ENCODE results near the gene PTPN14.
A peak's percentile ranks its signal among the peaks of the same experiment; 100 is the strongest.

Gene PTPN14

DNA sequence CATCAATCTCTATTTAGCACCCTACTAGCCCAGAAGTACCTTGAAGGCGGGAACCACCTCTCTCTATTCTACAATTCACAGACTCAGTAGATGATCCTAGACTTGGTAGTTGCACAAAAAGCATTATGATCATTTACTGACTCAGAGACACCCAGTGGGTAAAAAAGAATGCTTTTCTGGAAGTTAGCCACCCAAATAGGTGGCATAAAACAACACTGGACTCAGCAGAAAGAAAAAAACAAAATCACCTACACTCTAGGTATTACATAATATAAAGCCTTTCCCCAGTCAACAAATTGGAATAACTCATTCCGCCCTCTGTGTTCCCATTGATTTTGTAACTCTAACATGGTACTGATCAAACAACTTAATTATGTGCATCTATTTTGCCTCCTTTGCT, 126.3 kb downstream of the PTPN14 start:
- no peak overlapping the region for H2BK12ac ChIP-seq (ENCODE audit: low read length)
- H2AFZ ChIP-seq (ENCODE audit: insufficient read depth, low read length, poor library complexity) = no peak overlapping the region
- H3K27ac ChIP-seq (ENCODE audit: low read depth, low read length) = no peak overlapping the region
- H3K9ac ChIP-seq (ENCODE audit: low read length) = no peak overlapping the region
- DNase-seq = no peak
- no peak overlapping the region for H2BK5ac ChIP-seq (ENCODE audit: low read depth, low read length, poor library complexity)
- no peak overlapping the region for H3K14ac ChIP-seq (ENCODE audit: low read length)
- peaks cover 5% of the 10 kb centered on the region for H3K79me1 ChIP-seq (ENCODE audit: low read length)
- peaks cover 12 to 16% of the 10 kb centered on the region in 2 experiments for H3K4me1 ChIP-seq (ENCODE audit: control insufficient read depth in 1 of 2, insufficient read depth in 2 of 2, low read length in 2 of 2)
- H3K4me3 ChIP-seq (ENCODE audit: low read depth, low read length) = no peak overlapping the region
- no peak overlapping the region for H4K91ac ChIP-seq (ENCODE audit: low read depth, low read length)
- no peak overlapping the region for H4K8ac ChIP-seq (ENCODE audit: low read depth, low read length)
- H3K4ac ChIP-seq (ENCODE audit: low read depth, low read length) = peak overlapping the region; percentile 59
- no peak overlapping the region for H3K23ac ChIP-seq (ENCODE audit: low read length)
- no peak overlapping the region for H3K18ac ChIP-seq (ENCODE audit: low read length)
- H2AK5ac ChIP-seq (ENCODE audit: low read length) = no peak overlapping the region
- peaks cover 3% of the 10 kb centered on the region for H3K79me2 ChIP-seq (ENCODE audit: control insufficient read depth, insufficient read depth, low read length, poor library complexity)
- no peak overlapping the region for H3K4me2 ChIP-seq (ENCODE audit: low read length)
- no peak overlapping the region for H2BK120ac ChIP-seq (ENCODE audit: insufficient read depth, low read length, poor library complexity)
- no peaks in the 10 kb centered on the region for H3K9me3 ChIP-seq (ENCODE audit: insufficient read depth, low read depth, low read length)
- WGBS (ENCODE audit: extremely low coverage, insufficient coverage, insufficient read length) = no CpG with 5 or more reads among the region's 2 CpGs
- H4K12ac ChIP-seq (ENCODE audit: low read depth, low read length) = no peak overlapping the region
- no peaks in the 10 kb centered on the region for H3K27me3 ChIP-seq (ENCODE audit: insufficient read depth, low read length)
- H3K36me3 ChIP-seq (ENCODE audit: control insufficient read depth in 1 of 2, insufficient read depth in 2 of 2, low read length in 2 of 2) = peaks cover 0 to 2% of the 10 kb centered on the region in 2 experiments

- H2BK12ac ChIP-seq (ENCODE audit: low read length) = no peak overlapping the region
- H3K4ac ChIP-seq (ENCODE audit: low read depth, low read length) = peak overlapping the region; percentile 59
- no peak overlapping the region for H3K27ac ChIP-seq (ENCODE audit: low read depth, low read length)
- H3K79me2 ChIP-seq (ENCODE audit: control insufficient read depth, insufficient read depth, low read length, poor library complexity) = peaks cover 3% of the 10 kb centered on the region
- H4K8ac ChIP-seq (ENCODE audit: low read depth, low read length) = no peak overlapping the region
- no peaks in the 10 kb centered on the region for H3K9me3 ChIP-seq (ENCODE audit: insufficient read depth, low read depth, low read length)
- peak overlapping the region; percentile 12 for H4K91ac ChIP-seq (ENCODE audit: low read depth, low read length)
- H3K4me1 ChIP-seq (ENCODE audit: control insufficient read depth in 1 of 2, insufficient read depth in 2 of 2, low read length in 2 of 2) = peaks cover 11 to 19% of the 10 kb centered on the region in 2 experiments
- H3K14ac ChIP-seq (ENCODE audit: low read length) = no peak overlapping the region
- no peak overlapping the region for H3K23ac ChIP-seq (ENCODE audit: low read length)
- H2AFZ ChIP-seq (ENCODE audit: insufficient read depth, low read length, poor library complexity) = no peak overlapping the region
- no CpG with 5 or more reads among the region's 5 CpGs for WGBS (ENCODE audit: extremely low coverage, insufficient coverage, insufficient read length)
- DNase-seq = no peak
- no peak overlapping the region for H2AK5ac ChIP-seq (ENCODE audit: low read length)
- peaks cover 5% of the 10 kb centered on the region for H3K79me1 ChIP-seq (ENCODE audit: low read length)
- no peaks in the 10 kb centered on the region for H3K27me3 ChIP-seq (ENCODE audit: insufficient read depth, low read length)
- peaks cover 0 to 2% of the 10 kb centered on the region in 2 experiments for H3K36me3 ChIP-seq (ENCODE audit: control insufficient read depth in 1 of 2, insufficient read depth in 2 of 2, low read length in 2 of 2)
- no peak overlapping the region for H4K12ac ChIP-seq (ENCODE audit: low read depth, low read length)
- no peak overlapping the region for H2BK5ac ChIP-seq (ENCODE audit: low read depth, low read length, poor library complexity)
- H3K4me3 ChIP-seq (ENCODE audit: low read depth, low read length) = no peak overlapping the region
- H3K9ac ChIP-seq (ENCODE audit: low read length) = no peak overlapping the region
- H3K4me2 ChIP-seq (ENCODE audit: low read length) = no peak overlapping the region
- no peak overlapping the region for H2BK120ac ChIP-seq (ENCODE audit: insufficient read depth, low read length, poor library complexity)
- H3K18ac ChIP-seq (ENCODE audit: low read length) = peak overlapping the region; percentile 87
Observed at GRCh38 chr1:214423045-214423444, 128.4 kb downstream of the PTPN14 start.

DNA sequence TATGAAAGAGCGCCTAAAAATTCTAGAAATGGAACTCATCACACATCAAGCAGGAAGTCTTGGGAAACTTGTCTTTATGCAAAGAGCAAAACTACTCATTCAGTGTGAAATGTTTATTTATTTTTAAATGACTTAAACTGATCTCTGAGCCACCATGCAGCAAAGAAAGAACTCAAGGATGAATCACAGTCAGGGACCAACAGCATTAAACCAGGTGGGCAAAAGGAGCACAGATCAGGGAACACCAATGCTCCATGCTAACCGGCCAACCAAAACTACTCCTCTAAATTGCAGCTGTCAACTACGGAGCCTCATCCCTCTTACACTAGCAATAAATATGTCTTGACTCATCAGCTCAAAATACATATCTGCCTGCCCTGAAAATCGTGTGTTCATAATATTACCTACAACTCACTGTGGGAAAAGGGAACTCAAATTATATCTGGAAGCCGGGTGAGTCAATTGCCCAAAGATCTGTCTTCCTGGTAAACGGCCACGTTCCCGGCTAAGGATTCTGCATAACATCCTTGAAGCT, 129.2 kb downstream of the PTPN14 start:
- Histone ChIP-seq H3K4me3 (ENCODE audit: low read depth, low read length) (no peak overlapping the region), H3K4me1 (ENCODE audit: control insufficient read depth in 1 of 2, insufficient read depth in 2 of 2, low read length in 2 of 2) (peaks cover 12 to 23% of the 10 kb centered on the region in 2 experiments), H4K8ac (ENCODE audit: low read depth, low read length) (no peak overlapping the region), H3K27ac (ENCODE audit: low read depth, low read length) (no peak overlapping the region), H3K18ac (ENCODE audit: low read length) (no peak overlapping the region), H3K4me2 (ENCODE audit: low read length) (no peak overlapping the region), H4K12ac (ENCODE audit: low read depth, low read length) (no peak overlapping the region), H2BK5ac (ENCODE audit: low read depth, low read length, poor library complexity) (no peak overlapping the region), H3K23ac (ENCODE audit: low read length) (no peak overlapping the region), H3K9ac (ENCODE audit: low read length) (no peak overlapping the region), H3K79me1 (ENCODE audit: low read length) (peaks cover 5% of the 10 kb centered on the region), H3K79me2 (ENCODE audit: control insufficient read depth, insufficient read depth, low read length, poor library complexity) (peaks cover 6% of the 10 kb centered on the region), H3K14ac (ENCODE audit: low read length) (no peak overlapping the region), H3K27me3 (ENCODE audit: insufficient read depth, low read length) (no peaks in the 10 kb centered on the region), H3K36me3 (ENCODE audit: control insufficient read depth in 1 of 2, insufficient read depth in 2 of 2, low read length in 2 of 2) (peaks cover 0 to 2% of the 10 kb centered on the region in 2 experiments), H2AFZ (ENCODE audit: insufficient read depth, low read length, poor library complexity) (no peak overlapping the region), H3K9me3 (ENCODE audit: insufficient read depth, low read depth, low read length) (no peaks in the 10 kb centered on the region), H4K91ac (ENCODE audit: low read depth, low read length) (no peak overlapping the region), H3K4ac (ENCODE audit: low read depth, low read length) (peak overlapping the region; percentile 14), H2BK120ac (ENCODE audit: insufficient read depth, low read length, poor library complexity) (no peak overlapping the region), H2BK12ac (ENCODE audit: low read length) (peak overlapping the region; percentile 59), H2AK5ac (ENCODE audit: low read length) (no peak overlapping the region)
- no CpG with 5 or more reads among the region's 8 CpGs for WGBS (ENCODE audit: extremely low coverage, insufficient coverage, insufficient read length)
- peak; percentile 60 to 69 for DNase-seq

- no CpG with 5 or more reads among the region's 2 CpGs for WGBS (ENCODE audit: extremely low coverage, insufficient coverage, insufficient read length)
- no peak for DNase-seq
- H3K18ac ChIP-seq (ENCODE audit: low read length) = no peak overlapping the region
Observed at GRCh38 chr1:214420833-214421232, 130.6 kb downstream of the PTPN14 start.

More at GRCh38 chr1:214420833-214421232, 130.6 kb downstream of the PTPN14 start:
- H4K12ac ChIP-seq (ENCODE audit: low read depth, low read length) = no peak overlapping the region
- peaks cover 12 to 23% of the 10 kb centered on the region in 2 experiments for H3K4me1 ChIP-seq (ENCODE audit: control insufficient read depth in 1 of 2, insufficient read depth in 2 of 2, low read length in 2 of 2)
- H3K27ac ChIP-seq (ENCODE audit: low read depth, low read length) = peak overlapping the region; percentile 20
- no peak overlapping the region for H2BK12ac ChIP-seq (ENCODE audit: low read length)
- H2BK120ac ChIP-seq (ENCODE audit: insufficient read depth, low read length, poor library complexity) = no peak overlapping the region
- no peak overlapping the region for H3K9ac ChIP-seq (ENCODE audit: low read length)
- H3K36me3 ChIP-seq (ENCODE audit: control insufficient read depth in 1 of 2, insufficient read depth in 2 of 2, low read length in 2 of 2) = peaks cover 0 to 2% of the 10 kb centered on the region in 2 experiments
- H4K8ac ChIP-seq (ENCODE audit: low read depth, low read length) = no peak overlapping the region
- no peaks in the 10 kb centered on the region for H3K9me3 ChIP-seq (ENCODE audit: insufficient read depth, low read depth, low read length)
- no peak overlapping the region for H2BK5ac ChIP-seq (ENCODE audit: low read depth, low read length, poor library complexity)
- H4K91ac ChIP-seq (ENCODE audit: low read depth, low read length) = no peak overlapping the region
- no peak overlapping the region for H3K4ac ChIP-seq (ENCODE audit: low read depth, low read length)
- no peak overlapping the region for H3K4me2 ChIP-seq (ENCODE audit: low read length)
- no peak overlapping the region for H2AFZ ChIP-seq (ENCODE audit: insufficient read depth, low read length, poor library complexity)
- H2AK5ac ChIP-seq (ENCODE audit: low read length) = no peak overlapping the region
- peaks cover 6% of the 10 kb centered on the region for H3K79me2 ChIP-seq (ENCODE audit: control insufficient read depth, insufficient read depth, low read length, poor library complexity)
- no peak overlapping the region for H3K4me3 ChIP-seq (ENCODE audit: low read depth, low read length)
- H3K23ac ChIP-seq (ENCODE audit: low read length) = no peak overlapping the region
- no peak overlapping the region for H3K14ac ChIP-seq (ENCODE audit: low read length)
- H3K79me1 ChIP-seq (ENCODE audit: low read length) = peaks cover 5% of the 10 kb centered on the region
- H3K27me3 ChIP-seq (ENCODE audit: insufficient read depth, low read length) = no peaks in the 10 kb centered on the region
